ENCODE results near the gene NCAM1. TPM values are rescaled to one million over a fixed set of nuclear protein-coding genes. Genes with fewer than 3 reads are reported as not detected.
A peak's percentile ranks its signal among the peaks of the same experiment; 100 is the strongest.

Gene NCAM1
- total RNA-seq, 2 experiments from 2014 or later, result 0.34 TPM; not detected in 1

GRCh38 chr11:113203141-113203753 lies 242.0 kb downstream of the NCAM1 start:
- no peak overlapping the region for H3K4me3 ChIP-seq (ENCODE audit: low read length)
- H3K9me3 ChIP-seq (ENCODE audit: control insufficient read depth in 1 of 2, insufficient read depth in 1 of 2, low read length in 2 of 2), result peaks cover 0 to 4% of the 10 kb centered on the region in 2 experiments
- no peaks in the 10 kb centered on the region for H3K36me3 ChIP-seq (ENCODE audit: insufficient read depth, low read length)
- H3K36me3 Mint-ChIP-seq (ENCODE audit: low read depth), result no peaks in the 10 kb centered on the region
- H3K27ac Mint-ChIP-seq, result no peak overlapping the region
- DNase-seq (no peak), ATAC-seq (ENCODE audit: poor library complexity) (no peak)
- no peak for TF ChIP-seq CTCF (IDR thresholded peaks at IDR 0.05)
- intact Hi-C loops (cut with DNase I, micrococcal nuclease), result no loop called here
- H3K27ac ChIP-seq (ENCODE audit: low read depth in 1 of 2, low read length in 2 of 2), result no peak overlapping the region
- no peak overlapping the region for H3K4me3 Mint-ChIP-seq
- H3K27me3 ChIP-seq (ENCODE audit: control insufficient read depth in 1 of 2, insufficient read depth in 2 of 2, low read length in 2 of 2), result peaks cover 0 to 2% of the 10 kb centered on the region in 2 experiments
- H3K27me3 Mint-ChIP-seq, result peaks cover 45% of the 10 kb centered on the region
- H3K9me3 Mint-ChIP-seq, result no peaks in the 10 kb centered on the region
- H3K4me1 ChIP-seq (ENCODE audit: insufficient read depth, low read length), result no peaks in the 10 kb centered on the region
- ChIA-PET POLR2A (no interaction called here), CTCF (no interaction called here)
- H3K4me1 Mint-ChIP-seq (ENCODE audit: low read depth), result no peaks in the 10 kb centered on the region

GRCh38 chr11:113204280-113204679 lies 243.1 kb downstream of the NCAM1 start:
- H3K36me3 ChIP-seq (ENCODE audit: insufficient read depth, low read length), result no peaks in the 10 kb centered on the region
- H3K27me3 ChIP-seq (ENCODE audit: control insufficient read depth in 1 of 2, insufficient read depth in 2 of 2, low read length in 2 of 2), result peaks cover 0 to 2% of the 10 kb centered on the region in 2 experiments
- Mint-ChIP-seq H3K27me3 (peaks cover 41% of the 10 kb centered on the region), H3K36me3 (ENCODE audit: low read depth) (no peaks in the 10 kb centered on the region), H3K27ac (no peak overlapping the region), H3K9me3 (no peaks in the 10 kb centered on the region), H3K4me1 (ENCODE audit: low read depth) (no peaks in the 10 kb centered on the region), H3K4me3 (no peak overlapping the region)
- no peak for ATAC-seq (ENCODE audit: poor library complexity)
- no peak for TF ChIP-seq CTCF (IDR thresholded peaks at IDR 0.05)
- H3K9me3 ChIP-seq (ENCODE audit: control insufficient read depth in 1 of 2, insufficient read depth in 1 of 2, low read length in 2 of 2), result peaks cover 0 to 4% of the 10 kb centered on the region in 2 experiments
- H3K27ac ChIP-seq (ENCODE audit: low read depth in 1 of 2, low read length in 2 of 2), result no peak overlapping the region
- no peaks in the 10 kb centered on the region for H3K4me1 ChIP-seq (ENCODE audit: insufficient read depth, low read length)
- intact Hi-C loops (cut with DNase I, micrococcal nuclease), result no loop called here
- no peak overlapping the region for H3K4me3 ChIP-seq (ENCODE audit: low read length)
- ChIA-PET POLR2A (no interaction called here), CTCF (no interaction called here)
- DNase-seq, result peak in 2 of 14 experiments; percentile 54 to 59

- Histone ChIP-seq H3K36me3 (ENCODE audit: insufficient read depth, low read length) (no peaks in the 10 kb centered on the region), H3K27me3 (ENCODE audit: control insufficient read depth in 1 of 2, insufficient read depth in 2 of 2, low read length in 2 of 2) (peaks cover 0 to 5% of the 10 kb centered on the region in 2 experiments), H3K27ac (ENCODE audit: low read depth in 1 of 2, low read length in 2 of 2) (no peak overlapping the region), H3K4me1 (ENCODE audit: insufficient read depth, low read length) (no peaks in the 10 kb centered on the region), H3K9me3 (ENCODE audit: control insufficient read depth in 1 of 2, insufficient read depth in 1 of 2, low read length in 2 of 2) (no peaks in the 10 kb centered on the region), H3K4me3 (ENCODE audit: low read length) (no peak overlapping the region)
- H3K27me3 Mint-ChIP-seq, result peaks cover 24% of the 10 kb centered on the region
- H3K36me3 Mint-ChIP-seq (ENCODE audit: low read depth), result no peaks in the 10 kb centered on the region
- DNase-seq (no peak), ATAC-seq (ENCODE audit: poor library complexity) (no peak)
- no peaks in the 10 kb centered on the region for H3K4me1 Mint-ChIP-seq (ENCODE audit: low read depth)
- no peaks in the 10 kb centered on the region for H3K9me3 Mint-ChIP-seq
- intact Hi-C loops (cut with DNase I, micrococcal nuclease), result no loop called here
- CTCF ChIA-PET, result no interaction called here
- POLR2A ChIA-PET, result no interaction called here
- no peak for TF ChIP-seq CTCF (IDR thresholded peaks at IDR 0.05)
- H3K4me3 Mint-ChIP-seq, result no peak overlapping the region
- H3K27ac Mint-ChIP-seq, result no peak overlapping the region
Measured at GRCh38 chr11:113213549-113213948, 252.3 kb downstream of the NCAM1 start.
